Measurements from ENCODE around the gene TBCD. TPM values are rescaled to one million over a fixed set of nuclear protein-coding genes. Genes with fewer than 3 reads are reported as not detected.
"Not testable (repeated sequence)": the region's sequence is repeated elsewhere in the genome, so short reads cannot be mapped to it uniquely, and the experiment has no call there.

Gene TBCD
- total RNA-seq, 3 donors from 2014 or later, result 41.3 to 76.0 (median 55.4) TPM

- Histone ChIP-seq H3K9me3 (no peaks in the 10 kb centered on the region), H3K36me3 (ENCODE audit: low read depth) (no peaks in the 10 kb centered on the region), H3K4me3 (no peak overlapping the region), H3K4me1 (ENCODE audit: low read depth) (no peaks in the 10 kb centered on the region)
- TF ChIP-seq CTCF (IDR thresholded peaks at IDR 0.05), result no peak
- ATAC-seq, result no peak
- DNase-seq, result peak in 1 of 3 donors; percentile 29
- intact Hi-C loops (cut with DNase I, micrococcal nuclease), result no loop called here
Observed at GRCh38 chr17:82961366-82962162, 209.7 kb downstream of the TBCD start.

- peak in 1 of 3 donors; percentile 48 for DNase-seq
- H3K4me1 ChIP-seq (ENCODE audit: low read depth), result no peaks in the 10 kb centered on the region
- H3K4me3 ChIP-seq, result no peak overlapping the region
- H3K9me3 ChIP-seq, result no peaks in the 10 kb centered on the region
- ATAC-seq, result no peak
- intact Hi-C loops (cut with DNase I, micrococcal nuclease), result no loop called here
- no peaks in the 10 kb centered on the region for H3K36me3 ChIP-seq (ENCODE audit: low read depth)
- TF ChIP-seq CTCF (IDR thresholded peaks at IDR 0.05), result no peak
Observed at GRCh38 chr17:82962163-82962720, 210.4 kb downstream of the TBCD start.

GRCh38 chr17:82963104-82963950 lies 211.5 kb downstream of the TBCD start:
- no peaks in the 10 kb centered on the region for H3K36me3 ChIP-seq (ENCODE audit: low read depth)
- peak; percentile 18 for TF ChIP-seq CTCF (IDR thresholded peaks at IDR 0.05)
- intact Hi-C loops (cut with DNase I, micrococcal nuclease), result no loop called here
- H3K9me3 ChIP-seq, result no peaks in the 10 kb centered on the region
- H3K4me3 ChIP-seq, result no peak overlapping the region
- ATAC-seq, result peak; percentile 86
- DNase-seq, result peak; percentile 73 to 79 (median 75)
- no peaks in the 10 kb centered on the region for H3K4me1 ChIP-seq (ENCODE audit: low read depth)

- H3K4me1 ChIP-seq (ENCODE audit: low read depth); H3K9me3 ChIP-seq; H3K36me3 ChIP-seq (ENCODE audit: low read depth); H3K4me3 ChIP-seq; ATAC-seq; DNase-seq; intact Hi-C loops (cut with DNase I, micrococcal nuclease): not testable (repeated sequence)
Observed at GRCh38 chr17:82964451-82964850, 212.6 kb downstream of the TBCD start.

GRCh38 chr17:82964851-82965341 lies 213.0 kb downstream of the TBCD start:
- TF ChIP-seq CTCF (IDR thresholded peaks at IDR 0.05), result no peak
- DNase-seq (no peak), ATAC-seq (no peak)
- H3K36me3 ChIP-seq (ENCODE audit: low read depth), result no peaks in the 10 kb centered on the region
- H3K9me3 ChIP-seq, result no peaks in the 10 kb centered on the region
- H3K4me3 ChIP-seq, result no peak overlapping the region
- intact Hi-C loops (cut with DNase I, micrococcal nuclease), result no loop called here
- no peaks in the 10 kb centered on the region for H3K4me1 ChIP-seq (ENCODE audit: low read depth)

Data from mucosa of descending colon (tissue), 3 donors.